ENCODE data around the gene TTC23. TPM values are rescaled to one million over a fixed set of nuclear protein-coding genes. Genes with fewer than 3 reads are reported as not detected.

TTC23 gene
- total and polyA plus RNA-seq, 9 of the 15 experiments (the other 6 are each of a cell fraction or from before 2014, with no cell fraction given), result 0.41 to 4.5 (median 2.5) TPM

GRCh38 chr15:99134317-99134821 lies 115.0 kb downstream of the TTC23 start:
- H3K9me1 ChIP-seq (ENCODE audit: control insufficient read depth, insufficient read depth, low read length), result no peaks in the 10 kb centered on the region
- CTCF ChIA-PET (ENCODE audit: low intra/inter-chr PET ratio), result no interaction called here
- H3K4me1 ChIP-seq (replicated peaks in 1 of 2; ENCODE audit: control insufficient read depth in 2 of 2, insufficient read depth in 2 of 2, low read length in 2 of 2), result no peaks in the 10 kb centered on the region; a peak in 1 of 5 replicates
- no peak overlapping the region for H3K4me3 ChIP-seq
- no peak overlapping the region for H3K9ac ChIP-seq (ENCODE audit: insufficient read depth in 1 of 2, low read depth in 2 of 2, low read length in 2 of 2)
- H4K20me1 ChIP-seq (replicated peaks; ENCODE audit: control insufficient read depth, insufficient read depth, low read length), result no peaks in the 10 kb centered on the region; the same call in 1 of the 2 replicates
- FAIRE-seq (no peak), ATAC-seq (no peak), DNase-seq (ENCODE audit: extremely low read depth in 1 of 4, low spot score in 3 of 4) (no peak)
- no peaks in the 10 kb centered on the region for H3K36me3 ChIP-seq (ENCODE audit: control insufficient read depth, insufficient read depth, low read length)
- no peak overlapping the region for H3K27ac ChIP-seq (ENCODE audit: extremely low read depth, low read depth, low read length)
- no TSS peak for BruUV-seq (replicated peaks)
- H3K27me3 ChIP-seq (ENCODE audit: control insufficient read depth in 2 of 2, insufficient read depth in 2 of 2, low read length in 2 of 2), result peaks cover 30 to 56% of the 10 kb centered on the region in 2 experiments
- TF ChIP-seq ETS2 (tag; IDR thresholded peaks at IDR 0.05; ENCODE audit: borderline replicate concordance, poor library complexity, severe bottlenecking) (no peak), ATF6 (CRISPR knock-in tag; IDR thresholded peaks at IDR 0.05) (no peak), MAFF (IDR thresholded peaks at IDR 0.05; ENCODE audit: low read length) (peak; percentile 65), ZNF57 (CRISPR knock-in tag; IDR thresholded peaks at IDR 0.05) (no peak), ZNF316 (IDR thresholded peaks at IDR 0.05) (peak; percentile 88), C11orf30 (IDR thresholded peaks at IDR 0.05; ENCODE audit: low read depth) (peak; percentile 70), MAFK (IDR thresholded peaks at IDR 0.05; ENCODE audit: low read length) (peak; percentile 65), ZNF133 (CRISPR knock-in tag; IDR thresholded peaks at IDR 0.05) (no peak), LEF1 (IDR thresholded peaks at IDR 0.05) (no peak), ZNF23 (CRISPR knock-in tag; IDR thresholded peaks at IDR 0.05) (no peak), MAFG (tag; conservative IDR thresholded peaks at IDR 0.05) (peak; percentile 76)
- TF ChIP-seq, protein P1, sequence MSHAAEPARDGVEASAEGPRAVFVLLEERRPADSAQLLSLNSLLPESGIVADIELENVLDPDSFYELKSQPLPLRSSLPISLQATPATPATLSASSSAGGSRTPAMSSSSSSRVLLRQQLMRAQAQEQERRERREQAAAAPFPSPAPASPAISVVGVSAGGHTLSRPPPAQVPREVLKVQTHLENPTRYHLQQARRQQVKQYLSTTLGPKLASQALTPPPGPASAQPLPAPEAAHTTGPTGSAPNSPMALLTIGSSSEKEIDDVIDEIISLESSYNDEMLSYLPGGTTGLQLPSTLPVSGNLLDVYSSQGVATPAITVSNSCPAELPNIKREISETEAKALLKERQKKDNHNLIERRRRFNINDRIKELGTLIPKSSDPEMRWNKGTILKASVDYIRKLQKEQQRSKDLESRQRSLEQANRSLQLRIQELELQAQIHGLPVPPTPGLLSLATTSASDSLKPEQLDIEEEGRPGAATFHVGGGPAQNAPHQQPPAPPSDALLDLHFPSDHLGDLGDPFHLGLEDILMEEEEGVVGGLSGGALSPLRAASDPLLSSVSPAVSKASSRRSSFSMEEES (CRISPR knock-in tag; IDR thresholded peaks at IDR 0.05), result no peak
- H3K79me2 ChIP-seq (ENCODE audit: control insufficient read depth, insufficient read depth, low read length), result no peaks in the 10 kb centered on the region
- no peak overlapping the region for H3K4me2 ChIP-seq (ENCODE audit: insufficient read depth, low read length)
- H3K9me3 ChIP-seq (replicated peaks; ENCODE audit: control insufficient read depth, insufficient read depth, low read depth, low read length), result no peaks in the 10 kb centered on the region
- intact Hi-C loops (cut with micrococcal nuclease), result no loop called here
- POLR2A ChIA-PET, result interaction anchor here (0.9 to 1.4 kb wide), 4 partner anchors 9 to 28 kb away, joined by 3 to 6 read pairs (median 3); no protein-coding TSS in a partner anchor
- in situ Hi-C loops (cut with MboI), result no loop called here
- 10% methylated on average over 11 of the region's 11 CpGs for WGBS (ENCODE audit: insufficient coverage, low coverage, missing lambda C conversion rate)
- H2AFZ ChIP-seq (ENCODE audit: low read depth, low read length), result no peak overlapping the region

Measured in K562 (cell line).